H1 (cell line): ENCODE results near the gene TRAK1. TPM values are rescaled to one million over a fixed set of nuclear protein-coding genes. Genes with fewer than 3 reads are reported as not detected.

Experiments
- CTCF ChIA-PET: fragments of 300-600 bp; sonication (Branson Sonifier 250); formaldehyde crosslinking; loops from one replicate; lab custom pipeline; 2021; ENCODE audit not compliant: partially characterized antibody; lab: Charles Lee
- POLR2A ChIA-PET: fragments of 300-600 bp; sonication (Branson Sonifier 250); formaldehyde crosslinking; loops from one replicate; lab custom pipeline; 2021; ENCODE audit warnings: inconsistent platforms; ENCODE audit not compliant: partially characterized antibody; lab: Charles Lee
- DNase-seq, 2 experiments: peaks; one replicate each; pipeline versions ENCODE4 v3.0.0 to v3.0.0-alpha.2; 2010 to 2022; ENCODE audit warnings: low spot score in 2 of 2, low read depth in 1 of 2, mixed read lengths in 1 of 2
- FAIRE-seq: peaks from 2 replicates; lab custom pipeline; 2011; peaks lifted over from hg19 to GRCh38; lab: Jason Lieb, UNC
- H2AFZ ChIP-seq: 2 replicates; pipeline ENCODE4 v1.8.1; 2012; ENCODE audit warnings: low read length, inconsistent platforms
- H2AK5ac ChIP-seq: 2 replicates; pipeline ENCODE4 v1.6.1; 2013; ENCODE audit warnings: low read depth, low read length
- H2BK120ac ChIP-seq: replicated peaks from 2 replicates; pipeline ENCODE3; 2013; ENCODE audit warnings: low read depth, low read length, inconsistent platforms
- H2BK12ac ChIP-seq: 2 replicates; pipeline ENCODE4 v1.6.1; 2013; ENCODE audit warnings: low read depth, low read length
- H2BK15ac ChIP-seq: 2 replicates; pipeline ENCODE4 v1.6.1; 2013; ENCODE audit warnings: low read length
- H2BK20ac ChIP-seq: 2 replicates; pipeline ENCODE4 v1.6.1; 2013; ENCODE audit warnings: low read length
- H2BK5ac ChIP-seq: 2 replicates; pipeline ENCODE4 v1.6.1; 2013; ENCODE audit warnings: low read depth, low read length
- H3K14ac ChIP-seq: 2 replicates; pipeline ENCODE4 v1.6.1; 2013; ENCODE audit warnings: inconsistent platforms; ENCODE audit not compliant: insufficient read length
- H3K18ac ChIP-seq: 2 replicates; pipeline ENCODE4 v1.6.1; 2013; ENCODE audit warnings: low read length; ENCODE audit errors: extremely low read depth
- H3K23ac ChIP-seq: 2 replicates; pipeline ENCODE4 v1.6.1; 2013; ENCODE audit warnings: inconsistent platforms; ENCODE audit not compliant: insufficient read length
- H3K23me2 ChIP-seq: 2 replicates; pipeline ENCODE4 v1.6.1; 2013; ENCODE audit warnings: low read depth, low read length
- H3K27ac ChIP-seq: 2 replicates; pipeline ENCODE4 v1.6.1; 2011; ENCODE audit warnings: low read depth, low read length, inconsistent platforms
- H3K27me3 ChIP-seq, 4 experiments: replicated peaks in 1 of 4; 1 replicate in 1 of 4; 2 replicates in 3 of 4; pipeline versions ENCODE4 v1.6.1 to v1.8.1; 2011 to 2013; ENCODE audit warnings: low read length in 3 of 4, mild to moderate bottlenecking in 3 of 4, inconsistent platforms in 2 of 4, mixed read lengths in 2 of 4, moderate library complexity in 1 of 4; ENCODE audit not compliant: control insufficient read depth in 3 of 4, insufficient read depth in 3 of 4; ENCODE audit errors: extremely low read depth in 1 of 4
- H3K36me3 ChIP-seq, 4 experiments: 2 replicates each; pipeline versions ENCODE4 v1.6.1 to v1.8.1; 2011 to 2013; ENCODE audit warnings: mild to moderate bottlenecking in 4 of 4, low read length in 3 of 4, moderate library complexity in 2 of 4, control low read depth in 1 of 4, inconsistent platforms in 1 of 4; ENCODE audit not compliant: insufficient read depth in 4 of 4, control insufficient read depth in 2 of 4
- H3K4ac ChIP-seq: replicated peaks from 2 replicates; pipeline ENCODE3; 2013; ENCODE audit warnings: low read length, low read depth, mixed read lengths, inconsistent platforms; ENCODE audit not compliant: insufficient read length
- H3K4me1 ChIP-seq, 4 experiments: replicated peaks in 1 of 4; 1 replicate in 1 of 4; 2 replicates in 3 of 4; pipeline versions ENCODE4 v1.6.1 to v1.8.1; 2011 to 2013; ENCODE audit warnings: low read length in 3 of 4, inconsistent platforms in 2 of 4, mixed read lengths in 1 of 4; ENCODE audit not compliant: insufficient read depth in 4 of 4, control insufficient read depth in 3 of 4
- H3K4me2 ChIP-seq, 2 experiments: 2 replicates each; pipeline versions ENCODE4 v1.6.1 to v1.8.1; 2011 to 2013; ENCODE audit warnings: low read depth in 2 of 2, low read length in 2 of 2, control low read depth in 1 of 2, inconsistent platforms in 1 of 2, mild to moderate bottlenecking in 1 of 2; ENCODE audit not compliant: insufficient read depth in 1 of 2
- H3K4me3 ChIP-seq, 4 experiments: fragments of 200-600, 300-600 bp in 1 of 4; sonication (generic), shearing (Covaris generic), sonication (Bioruptor Twin) in 1 of 4; 2 replicates each; pipeline versions ENCODE4 v1.5.1 to v1.8.1; 2011 to 2016; ENCODE audit warnings: low read length in 4 of 4, low read depth in 3 of 4, control low read depth in 2 of 4, inconsistent platforms in 2 of 4, mild to moderate bottlenecking in 2 of 4, mixed read lengths in 1 of 4, moderate library complexity in 1 of 4; ENCODE audit not compliant: insufficient read depth in 2 of 4; ENCODE audit errors: extremely low read depth in 1 of 4
- H3K56ac ChIP-seq: replicated peaks from 2 replicates; pipeline ENCODE3; 2013; ENCODE audit warnings: low read depth, mild to moderate bottlenecking, mixed read lengths, low read length, inconsistent platforms; ENCODE audit not compliant: insufficient read length
- H3K79me1 ChIP-seq: 2 replicates; pipeline ENCODE4 v1.6.1; 2013; ENCODE audit warnings: low read depth, low read length, control low read depth
- H3K79me2 ChIP-seq, 2 experiments: 2 replicates each; pipeline versions ENCODE4 v1.6.1 to v1.8.1; 2012 to 2013; ENCODE audit warnings: low read length in 2 of 2, mild to moderate bottlenecking in 2 of 2, inconsistent platforms in 1 of 2; ENCODE audit not compliant: insufficient read depth in 2 of 2, control insufficient read depth in 1 of 2
- H3K9ac ChIP-seq, 4 experiments: replicated peaks in 1 of 4; 1 replicate in 1 of 4; 2 replicates in 3 of 4; pipeline versions ENCODE4 v1.6.1 to v1.8.1; 2011 to 2013; ENCODE audit warnings: low read depth in 3 of 4, low read length in 3 of 4, control low read depth in 2 of 4, mild to moderate bottlenecking in 2 of 4, moderate library complexity in 2 of 4, inconsistent platforms in 1 of 4; ENCODE audit errors: extremely low read depth in 1 of 4
- H3K9me3 ChIP-seq, 2 experiments: 2 replicates each; pipeline versions ENCODE4 v1.6.1 to v1.8.1; 2012 to 2013; ENCODE audit warnings: mild to moderate bottlenecking in 2 of 2, moderate library complexity in 2 of 2, control low read depth in 1 of 2, inconsistent platforms in 1 of 2, low read depth in 1 of 2, low read length in 1 of 2, mixed read lengths in 1 of 2; ENCODE audit not compliant: insufficient read depth in 2 of 2
- H4K20me1 ChIP-seq, 2 experiments: replicated peaks in 1 of 2; 2 replicates each; pipeline versions ENCODE3 to v1.8.1; 2011 to 2013; ENCODE audit warnings: inconsistent platforms in 2 of 2, low read length in 2 of 2, mild to moderate bottlenecking in 1 of 2; ENCODE audit not compliant: insufficient read depth in 2 of 2, control insufficient read depth in 1 of 2
- H4K5ac ChIP-seq: 2 replicates; pipeline ENCODE4 v1.6.1; 2013; ENCODE audit warnings: low read length, low read depth, mixed read lengths, inconsistent platforms; ENCODE audit not compliant: insufficient read length
- H4K8ac ChIP-seq: 2 replicates; pipeline ENCODE4 v1.8.0; 2013; ENCODE audit warnings: mild to moderate bottlenecking, moderate library complexity, low read length, inconsistent platforms; ENCODE audit not compliant: insufficient read depth; ENCODE audit errors: extremely low read depth
- H4K91ac ChIP-seq: replicated peaks from 2 replicates; pipeline ENCODE3; 2013; ENCODE audit warnings: low read length, mixed read lengths, inconsistent platforms; ENCODE audit not compliant: insufficient read length
- ASH2L ChIP-seq: fragments of 200-600, 300-600 bp; sonication (generic); IDR thresholded peaks from one replicate; pipeline ENCODE4 v1.7.1; 2017; ENCODE audit warnings: low read length
- BRCA1 ChIP-seq: IDR thresholded peaks from 2 replicates; pipeline ENCODE4 v1.6.1; 2012; ENCODE audit warnings: low read depth, low read length, improper control_type of control experiment
- CHD1 ChIP-seq: IDR thresholded peaks from 2 replicates; pipeline ENCODE4 v1.6.1; 2012; ENCODE audit warnings: low read depth, low read length, improper control_type of control experiment
- CHD2 ChIP-seq: IDR thresholded peaks from 2 replicates; pipeline ENCODE4 v1.6.1; 2012; ENCODE audit warnings: low read length, improper control_type of control experiment
- JUN ChIP-seq: IDR thresholded peaks from 2 replicates; pipeline ENCODE4 v1.6.1; 2011; ENCODE audit warnings: low read depth, mild to moderate bottlenecking, improper control_type of control experiment, low read length
- KDM4A ChIP-seq: IDR thresholded peaks from one replicate; pipeline ENCODE4 v1.7.1; 2012; ENCODE audit warnings: low read depth, mild to moderate bottlenecking, moderate library complexity, low read length, inconsistent platforms; ENCODE audit not compliant: severe bottlenecking
- RAD21 ChIP-seq, 2 experiments: IDR thresholded peaks in 1 of 2; conservative IDR thresholded peaks in 1 of 2; 2 replicates each; pipeline ENCODE4 v1.6.1; 2011; ENCODE audit warnings: low read depth in 2 of 2, low read length in 2 of 2, improper control_type of control experiment in 1 of 2, inconsistent platforms in 1 of 2, mild to moderate bottlenecking in 1 of 2, moderate library complexity in 1 of 2
- RBBP5 ChIP-seq: IDR thresholded peaks from 2 replicates; pipeline ENCODE4 v1.7.1; 2012; ENCODE audit warnings: low read depth, mild to moderate bottlenecking, inconsistent platforms, low read length, moderate library complexity, borderline replicate concordance
- SIRT6 ChIP-seq: IDR thresholded peaks from one replicate; pipeline ENCODE4 v1.7.1; 2012; ENCODE audit warnings: low read length, inconsistent platforms
- SP2 ChIP-seq: IDR thresholded peaks from 2 replicates; pipeline ENCODE4 v1.6.1; 2012; ENCODE audit warnings: mild to moderate bottlenecking, low read length, inconsistent platforms
- SRF ChIP-seq: IDR thresholded peaks from 2 replicates; pipeline ENCODE4 v1.6.1; 2011; ENCODE audit warnings: mild to moderate bottlenecking, low read depth, low read length, moderate library complexity
- ZNF274 ChIP-seq: IDR thresholded peaks from 2 replicates; pipeline ENCODE4 v1.7.0; 2012; ENCODE audit warnings: low read length, borderline replicate concordance; ENCODE audit errors: extremely low read depth
- WGBS, 2 experiments: shearing (Covaris generic) in 1 of 2; methylation state at CpG; one replicate each; pipeline versions ENCODE4 v1.1.6 to v1.1.7; 2013 to 2015; ENCODE audit warnings: low lambda C conversion rate in 2 of 2, mixed read lengths in 2 of 2, inconsistent platforms in 1 of 2, low coverage in 1 of 2, missing lambda C conversion rate in 1 of 2; ENCODE audit not compliant: insufficient replicate concordance in 2 of 2, insufficient coverage in 1 of 2, insufficient read length in 1 of 2; ENCODE audit errors: extremely low coverage in 1 of 2, missing lambda C conversion rate in 1 of 2; 5-methylcytosine and 5-hydroxymethylcytosine counted together
- polyA plus RNA-seq, 7 experiments: library from polyadenylated mRNA; depleted of rRNA in 3 of 7; stranded (reverse) in 5 of 7; unstranded in 2 of 7; fragments of >200 nt in 5 of 7; fragments of 200-250 nt in 2 of 7; gene quantifications; 1 replicate in 5 of 7; 2 replicates in 1 of 7; 4 replicates in 1 of 7; pipeline versions ENCODE4 v1.2.1 to v1.2.3, GENCODE V29; 2011 to 2013; ENCODE audit warnings: missing spikeins in 2 of 7, mixed read lengths in 2 of 7
- total RNA-seq: library from RNA; stranded (reverse); fragmentation: NEBNext Ultra II Directional; extraction: Animal tissue kit (Norgen Biotek cat#: 25700); gene quantifications from 2 replicates; pipeline ENCODE4 v1.2.1, GENCODE V29; 2021

The TRAK1 gene
- total and polyA plus RNA-seq, 2 of the 8 experiments (the other 6 are each of a cell fraction or from before 2014, with no cell fraction given) = 21.3 to 32.7 TPM

DNA sequence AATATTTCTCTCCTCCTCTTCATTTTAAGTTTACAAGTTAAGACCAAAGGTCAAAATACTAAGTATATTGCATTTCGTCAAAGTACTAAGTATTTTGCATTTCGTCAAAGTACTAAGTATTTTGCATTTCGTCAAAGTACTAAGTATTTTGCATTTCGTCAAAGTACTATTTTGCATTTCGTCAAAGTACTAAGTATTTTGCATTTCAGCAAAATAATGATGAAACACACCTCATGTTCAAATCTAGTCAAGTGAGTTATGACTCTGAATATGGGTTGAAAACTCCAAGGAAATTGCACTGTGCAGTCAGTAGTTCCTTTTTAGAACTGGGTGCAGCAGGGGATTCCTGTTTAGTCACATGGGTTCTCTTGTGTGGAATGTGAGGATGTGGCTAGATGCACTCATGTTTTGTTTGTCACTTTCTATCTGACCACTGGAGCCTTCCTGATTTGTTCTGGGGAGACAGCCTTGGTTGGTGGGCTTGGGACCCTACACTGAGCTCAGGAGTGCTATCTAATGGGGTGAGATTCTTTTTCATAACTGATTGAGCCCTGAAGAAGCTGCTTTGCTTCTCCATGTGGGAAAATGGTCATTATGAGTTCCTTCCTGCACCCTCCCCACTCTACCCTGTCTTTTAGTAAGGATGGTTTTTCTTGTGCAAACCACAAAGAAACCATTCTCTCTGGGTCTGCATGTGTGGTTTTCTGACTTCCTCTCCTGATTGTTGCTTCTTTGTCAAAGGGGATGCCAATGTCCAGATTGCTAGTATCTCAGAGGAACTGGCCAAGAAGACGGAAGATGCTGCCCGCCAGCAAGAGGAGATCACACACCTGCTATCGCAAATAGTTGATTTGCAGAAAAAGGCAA lies 101.4 kb downstream of the TRAK1 start:
- peaks cover under 1 to 18% (median 6%) of the 10 kb centered on the region in 4 experiments; a peak in 5 of 8 replicates for H3K36me3 ChIP-seq
- no peaks in the 10 kb centered on the region; the same call in 1 of the 2 replicates for H3K79me1 ChIP-seq
- no peak overlapping the region for H4K5ac ChIP-seq
- no peak overlapping the region; the same call in 1 of the 2 replicates for H2BK5ac ChIP-seq
- no peaks in the 10 kb centered on the region for H3K79me2 ChIP-seq
- H3K56ac ChIP-seq = no peak overlapping the region
- no peak overlapping the region for H2BK20ac ChIP-seq
- 85% methylated on average over 8 of the region's 8 CpGs; no CpG with 5 or more reads in 1 of the 2 experiments for WGBS, 2 experiments
- ChIA-PET CTCF (interaction anchor here (0.6 to 10.8 kb wide), 20 partner anchors 9 to 330 kb away, joined by 3 to 249 read pairs (median 7); no protein-coding TSS in a partner anchor), POLR2A (no interaction called here)
- no peak overlapping the region for H3K18ac ChIP-seq
- peaks cover 0 to 3% (median 0%) of the 10 kb centered on the region in 4 experiments; a peak in 3 of 7 replicates for H3K4me1 ChIP-seq
- no peak overlapping the region for H2BK120ac ChIP-seq
- H4K20me1 ChIP-seq = peaks cover 0 to 3% of the 10 kb centered on the region in 2 experiments
- H3K4me2 ChIP-seq = no peak overlapping the region
- H3K23ac ChIP-seq = no peak overlapping the region
- H3K27ac ChIP-seq = no peak overlapping the region
- FAIRE-seq = no peak
- no peak overlapping the region for H2AK5ac ChIP-seq
- H2BK12ac ChIP-seq = no peak overlapping the region
- H3K4ac ChIP-seq = no peak overlapping the region
- H2AFZ ChIP-seq = no peak overlapping the region
- H3K27me3 ChIP-seq = no peaks in the 10 kb centered on the region
- H3K23me2 ChIP-seq = no peaks in the 10 kb centered on the region
- H3K9me3 ChIP-seq = no peaks in the 10 kb centered on the region
- no peak overlapping the region for H4K8ac ChIP-seq
- H3K4me3 ChIP-seq = no peak overlapping the region
- DNase-seq = no peak
- no peak overlapping the region for H2BK15ac ChIP-seq
- no peak overlapping the region for H3K14ac ChIP-seq
- no peak overlapping the region for H4K91ac ChIP-seq
- no peak overlapping the region for H3K9ac ChIP-seq
- TF ChIP-seq KDM4A (no peak), SP2 (no peak), RAD21 (IDR thresholded peaks at IDR 0.05 in 1 of 2, conservative IDR thresholded peaks at IDR 0.05 in 1 of 2; ENCODE audit: low read depth in 2 of 2, low read length in 2 of 2) (no peak), ASH2L (no peak), SIRT6 (no peak), BRCA1 (no peak), CHD1 (no peak), CHD2 (no peak), SRF (no peak), ZNF274 (no peak), RBBP5 (no peak), JUN (no peak)
